Measurements from ENCODE around the gene ALPL.

The ALPL gene

DNA sequence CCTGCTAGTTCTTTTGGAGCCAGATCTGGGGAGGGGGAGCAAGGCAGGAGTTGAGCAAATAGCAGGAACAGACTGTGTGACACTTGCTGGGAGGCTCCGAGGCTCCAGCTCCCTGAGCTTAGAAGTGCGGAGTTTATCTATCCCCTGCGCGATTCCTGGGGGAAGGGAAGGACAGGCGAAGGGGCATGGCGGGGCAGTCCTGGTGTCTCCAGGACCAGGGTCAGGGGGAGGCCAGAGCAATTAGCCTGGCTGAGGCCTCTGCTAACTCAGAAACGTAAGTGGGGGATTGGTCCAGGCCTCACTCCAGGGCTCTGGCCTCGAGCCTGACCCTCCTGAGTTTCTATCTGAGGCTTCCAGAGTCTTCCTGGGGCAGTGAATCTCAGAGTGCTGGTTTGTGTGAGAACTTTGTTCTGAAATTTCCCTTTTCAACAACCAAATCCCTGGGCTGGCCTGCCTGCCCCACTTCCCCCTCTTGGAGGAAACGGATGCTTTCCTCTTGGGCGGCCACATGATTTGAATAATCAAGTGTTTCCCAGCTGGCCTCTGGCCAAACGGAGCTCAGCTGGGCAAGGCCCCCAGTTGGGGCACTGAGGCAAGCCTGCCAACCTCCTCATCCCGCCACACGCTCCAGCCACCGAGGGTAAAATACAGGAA, 15.6 kb downstream of the ALPL start:
- in situ Hi-C loops (cut with HindIII; ENCODE audit: low pct_unique_long_range_greater_than_20kb, low sequenced_read_pairs), result no loop called here
- no peak for DNase-seq (ENCODE audit: low read depth in 1 of 2, low spot score in 1 of 2)

GRCh38 chr1:21525340-21525717, 16.1 kb downstream of the ALPL start:
- in situ Hi-C loops (cut with HindIII; ENCODE audit: low pct_unique_long_range_greater_than_20kb, low sequenced_read_pairs), result no loop called here
- TF ChIP-seq JUND (IDR thresholded peaks at IDR 0.05; ENCODE audit: low read depth), result no peak
- DNase-seq (ENCODE audit: low read depth in 1 of 2, low spot score in 1 of 2), result no peak

More for the DNA sequence above, 15.6 kb downstream of the ALPL start:
- no peak for TF ChIP-seq JUND (IDR thresholded peaks at IDR 0.05; ENCODE audit: low read depth)

- in situ Hi-C loops (cut with HindIII; ENCODE audit: low pct_unique_long_range_greater_than_20kb, low sequenced_read_pairs), result no loop called here
- no peak for DNase-seq (ENCODE audit: low read depth in 1 of 2, low spot score in 1 of 2)
- TF ChIP-seq JUND (IDR thresholded peaks at IDR 0.05; ENCODE audit: low read depth), result no peak
These were observed 17.2 kb downstream of the ALPL start for GRCh38 chr1:21526441-21526840.

- in situ Hi-C loops (cut with HindIII; ENCODE audit: low pct_unique_long_range_greater_than_20kb, low sequenced_read_pairs), result no loop called here
- no peak for TF ChIP-seq JUND (IDR thresholded peaks at IDR 0.05; ENCODE audit: low read depth)
- no peak for DNase-seq (ENCODE audit: low read depth in 1 of 2, low spot score in 1 of 2)
These were observed 21.3 kb downstream of the ALPL start for GRCh38 chr1:21530368-21531016.

DNA sequence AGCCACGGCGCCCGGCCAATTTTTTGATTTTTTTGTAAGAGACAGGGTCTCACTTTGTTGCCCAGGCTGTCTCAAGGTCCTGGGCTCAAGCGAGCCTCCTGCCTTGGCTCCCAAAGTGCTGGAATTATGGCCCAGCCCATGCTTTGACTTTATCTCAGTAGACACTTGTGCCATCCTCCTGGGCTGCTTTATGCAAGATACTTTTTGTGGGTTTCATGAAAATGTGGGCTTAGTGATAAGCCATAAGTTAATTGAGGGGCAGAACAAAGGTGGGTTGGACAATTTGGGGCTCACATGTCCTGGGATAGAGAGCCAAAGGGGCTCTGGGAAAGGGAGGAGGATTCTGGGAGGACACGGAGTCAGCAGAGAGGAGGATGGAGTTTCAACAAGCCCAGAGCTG, 22.0 kb downstream of the ALPL start:
- no peak for TF ChIP-seq JUND (IDR thresholded peaks at IDR 0.05; ENCODE audit: low read depth)
- in situ Hi-C loops (cut with HindIII; ENCODE audit: low pct_unique_long_range_greater_than_20kb, low sequenced_read_pairs), result no loop called here
- no peak for DNase-seq (ENCODE audit: low read depth in 1 of 2, low spot score in 1 of 2)

GRCh38 chr1:21532496-21532895, 23.3 kb downstream of the ALPL start:
- no peak for DNase-seq (ENCODE audit: low read depth in 1 of 2, low spot score in 1 of 2)
- in situ Hi-C loops (cut with HindIII; ENCODE audit: low pct_unique_long_range_greater_than_20kb, low sequenced_read_pairs), result no loop called here
- TF ChIP-seq JUND (IDR thresholded peaks at IDR 0.05; ENCODE audit: low read depth), result no peak

- TF ChIP-seq JUND (IDR thresholded peaks at IDR 0.05; ENCODE audit: low read depth), result no peak
- in situ Hi-C loops (cut with HindIII; ENCODE audit: low pct_unique_long_range_greater_than_20kb, low sequenced_read_pairs), result no loop called here
- DNase-seq (ENCODE audit: low read depth in 1 of 2, low spot score in 1 of 2), result no peak
These were observed 23.8 kb downstream of the ALPL start for GRCh38 chr1:21532992-21533534.

GRCh38 chr1:21534146-21534545, 24.9 kb downstream of the ALPL start:
- no peak for TF ChIP-seq JUND (IDR thresholded peaks at IDR 0.05; ENCODE audit: low read depth)
- in situ Hi-C loops (cut with HindIII; ENCODE audit: low pct_unique_long_range_greater_than_20kb, low sequenced_read_pairs), result no loop called here
- no peak for DNase-seq (ENCODE audit: low read depth in 1 of 2, low spot score in 1 of 2)

GRCh38 chr1:21534674-21535378, 25.6 kb downstream of the ALPL start:
- DNase-seq (ENCODE audit: low read depth in 1 of 2, low spot score in 1 of 2), result peak; percentile 64 to 89
- no peak for TF ChIP-seq JUND (IDR thresholded peaks at IDR 0.05; ENCODE audit: low read depth)
- in situ Hi-C loops (cut with HindIII; ENCODE audit: low pct_unique_long_range_greater_than_20kb, low sequenced_read_pairs), result no loop called here

GRCh38 chr1:21536218-21536617, 27.0 kb downstream of the ALPL start:
- in situ Hi-C loops (cut with HindIII; ENCODE audit: low pct_unique_long_range_greater_than_20kb, low sequenced_read_pairs), result no loop called here
- TF ChIP-seq JUND (IDR thresholded peaks at IDR 0.05; ENCODE audit: low read depth), result no peak
- DNase-seq (ENCODE audit: low read depth in 1 of 2, low spot score in 1 of 2), result no peak

- no peak for DNase-seq (ENCODE audit: low read depth in 1 of 2, low spot score in 1 of 2)
- in situ Hi-C loops (cut with HindIII; ENCODE audit: low pct_unique_long_range_greater_than_20kb, low sequenced_read_pairs), result no loop called here
- no peak for TF ChIP-seq JUND (IDR thresholded peaks at IDR 0.05; ENCODE audit: low read depth)
These were observed 28.3 kb downstream of the ALPL start for GRCh38 chr1:21537511-21537931.

GRCh38 chr1:21537932-21538630, 28.9 kb downstream of the ALPL start:
- TF ChIP-seq JUND (IDR thresholded peaks at IDR 0.05; ENCODE audit: low read depth), result no peak
- in situ Hi-C loops (cut with HindIII; ENCODE audit: low pct_unique_long_range_greater_than_20kb, low sequenced_read_pairs), result no loop called here
- no peak for DNase-seq (ENCODE audit: low read depth in 1 of 2, low spot score in 1 of 2)
